COLO668 (cell line): ENCODE results near the gene TESMIN.

Experiments
- DNase-seq: peaks from one replicate; lab custom pipeline; 2025; ENCODE audit not compliant: unreplicated experiment; lab: John Stamatoyannopoulos, UW

Gene TESMIN

GRCh38 chr11:68763181-68763721, 11.9 kb upstream of the TESMIN start:
- DNase-seq: no peak

GRCh38 chr11:68762481-68762880, 11.2 kb upstream of the TESMIN start:
- DNase-seq: no peak

GRCh38 chr11:68761801-68762200, 10.5 kb upstream of the TESMIN start:
- DNase-seq: no peak

GRCh38 chr11:68759991-68760390, 8.7 kb upstream of the TESMIN start:
- DNase-seq: no peak

- no peak for DNase-seq
Measured at GRCh38 chr11:68757711-68758110, 6.4 kb upstream of the TESMIN start.

- no peak for DNase-seq
Measured at GRCh38 chr11:68756171-68756766, 4.9 kb upstream of the TESMIN start.

- DNase-seq: peak; percentile 7
Measured at GRCh38 chr11:68753300-68753699, 2.0 kb upstream of the TESMIN start.

- DNase-seq: no peak
Measured at GRCh38 chr11:68751004-68751325, 355 bp downstream of the TESMIN start.

- no peak for DNase-seq
Measured at GRCh38 chr11:68750195-68751003, 921 bp downstream of the TESMIN start.

GRCh38 chr11:68749229-68750123, 1.8 kb downstream of the TESMIN start:
- no peak for DNase-seq

GRCh38 chr11:68748061-68748460, 3.3 kb downstream of the TESMIN start:
- DNase-seq: no peak

GRCh38 chr11:68743539-68743938, 7.8 kb downstream of the TESMIN start:
- DNase-seq: no peak

GRCh38 chr11:68741463-68741862, 9.9 kb downstream of the TESMIN start:
- DNase-seq: no peak

GRCh38 chr11:68735646-68736045, 15.7 kb downstream of the TESMIN start:
- no peak for DNase-seq

- DNase-seq: no peak
Measured at GRCh38 chr11:68735125-68735524, 16.2 kb downstream of the TESMIN start.

GRCh38 chr11:68734111-68734510, 17.2 kb downstream of the TESMIN start:
- DNase-seq: no peak

- no peak for DNase-seq
Measured at GRCh38 chr11:68727783-68728182, 23.5 kb downstream of the TESMIN start.

- DNase-seq: no peak
Measured at GRCh38 chr11:68724293-68724692, 27.0 kb downstream of the TESMIN start.

GRCh38 chr11:68722143-68722542, 29.2 kb downstream of the TESMIN start:
- DNase-seq: no peak

GRCh38 chr11:68721075-68721474, 30.2 kb downstream of the TESMIN start:
- DNase-seq: no peak

GRCh38 chr11:68715456-68716122, 35.7 kb downstream of the TESMIN start:
- DNase-seq: no peak
